Peyer's patch (tissue), 4 donors: ENCODE results near the gene BRD3.

Source experiments
- CTCF ChIP-seq, 6 experiments: fragments of 450-650 bp in 4 of 6; fragments of 200-600 bp in 2 of 6; sonication (generic) in 1 of 6; IDR thresholded peaks; one replicate each; pipeline ENCODE4 v1.5.1; 2017 to 2019; ENCODE audit warnings: antibody characterized with exemption in 6 of 6, mild to moderate bottlenecking in 3 of 6, moderate library complexity in 1 of 6
- POLR2A ChIP-seq, 2 donors: fragments of 450-650 bp; IDR thresholded peaks; one replicate each; pipeline ENCODE4 v1.5.1; 2017; ENCODE audit warnings: antibody characterized with exemption in 2 of 2, mild to moderate bottlenecking in 2 of 2, moderate library complexity in 2 of 2

DNA sequence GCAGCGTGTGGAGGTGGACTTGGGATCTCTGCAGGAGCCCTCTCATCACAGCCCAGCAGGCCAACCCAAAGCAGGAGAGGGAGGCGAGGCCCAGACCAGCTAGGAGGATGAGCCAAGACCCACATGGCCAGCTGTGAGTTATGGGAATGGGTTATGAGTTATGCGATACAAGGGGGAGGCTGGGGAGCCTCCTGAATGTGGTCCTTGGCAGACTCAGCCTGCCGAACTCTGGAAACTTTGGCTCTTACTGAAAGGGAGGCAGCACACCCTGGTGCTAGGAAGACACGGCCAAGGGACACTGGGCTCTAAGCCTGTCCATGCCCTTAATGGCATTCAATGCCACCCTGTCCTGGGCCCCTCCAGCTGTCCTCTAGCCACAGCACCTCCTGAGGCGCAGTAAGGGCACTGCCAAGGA, 68.0 kb downstream of the BRD3 start:
- TF ChIP-seq POLR2A (IDR thresholded peaks at IDR 0.05) (no peak), CTCF (IDR thresholded peaks at IDR 0.05) (no peak)
